Spleen (tissue), 11 donors: ENCODE measurements around the gene ABCG8. TPM values are rescaled to one million over a fixed set of nuclear protein-coding genes. Genes with fewer than 3 reads are reported as not detected.
A peak's percentile ranks its signal among the peaks of the same experiment; 100 is the strongest.

Source experiments
- DNase-seq: peaks from one replicate; pipeline ENCODE4 v3.0.0-alpha.2; 2020
- H3K27ac ChIP-seq, 8 donors: fragments of 200-600 bp; sonication (generic) in 7 of 8; 1 replicate in 4 of 8; 2 replicates in 4 of 8; pipeline versions ENCODE4 v1.5.0 to v1.8.0; 2016 to 2021; ENCODE audit warnings: inconsistent platforms in 4 of 8, mild to moderate bottlenecking in 4 of 8, moderate library complexity in 1 of 8
- H3K27me3 ChIP-seq, 7 donors: fragments of 200-600 bp; sonication (generic) in 6 of 7; replicated peaks in 1 of 7; 1 replicate in 4 of 7; 2 replicates in 3 of 7; pipeline versions ENCODE4 v1.5.0 to v1.8.0; 2016 to 2021; ENCODE audit warnings: inconsistent platforms in 3 of 7, mild to moderate bottlenecking in 1 of 7
- H3K36me3 ChIP-seq, 6 donors: fragments of 200-600 bp; sonication (generic) in 5 of 6; 1 replicate in 4 of 6; 2 replicates in 2 of 6; pipeline versions ENCODE4 v1.5.0 to v1.8.0; 2016 to 2021; ENCODE audit warnings: inconsistent platforms in 2 of 6
- H3K4me1 ChIP-seq, 6 donors: fragments of 200-600 bp; sonication (generic) in 5 of 6; 1 replicate in 3 of 6; 2 replicates in 3 of 6; pipeline versions ENCODE4 v1.5.0 to v1.8.0; 2016 to 2021; ENCODE audit warnings: inconsistent platforms in 3 of 6
- H3K4me3 ChIP-seq, 8 donors: fragments of 200-600 bp; sonication (generic) in 7 of 8; 1 replicate in 4 of 8; 2 replicates in 4 of 8; pipeline versions ENCODE4 v1.5.0 to v1.8.0; 2016 to 2021; ENCODE audit warnings: inconsistent platforms in 4 of 8, mild to moderate bottlenecking in 4 of 8, moderate library complexity in 2 of 8
- H3K9me3 ChIP-seq, 8 donors: fragments of 200-600 bp; sonication (generic) in 7 of 8; 1 replicate in 4 of 8; 2 replicates in 4 of 8; pipeline versions ENCODE4 v1.5.0 to v1.8.0; 2016 to 2021; ENCODE audit warnings: inconsistent platforms in 4 of 8
- POLR2A ChIP-seq, 3 donors: fragments of 450-650 bp; IDR thresholded peaks; one replicate each; pipeline ENCODE4 v1.5.1; 2017; ENCODE audit warnings: antibody characterized with exemption in 3 of 3, mild to moderate bottlenecking in 1 of 3
- POLR2AphosphoS5 ChIP-seq, 3 donors: sonication (generic); formaldehyde crosslinking; IDR thresholded peaks; one replicate each; pipeline ENCODE4 v1.5.1; 2017; ENCODE audit warnings: antibody characterized with exemption in 3 of 3
- WGBS, 5 donors: extraction: QIAGEN DNeasy Blood & Tissue Kit in 3 of 5; methylation state at CpG; one replicate each; pipeline versions ENCODE4 v1.1.5 to v1.1.7; 2013 to 2018; 5-methylcytosine and 5-hydroxymethylcytosine counted together
- intact Hi-C: fragments of 100-400 bp; cut with DNase I; formaldehyde crosslinking; loops from one replicate; pipeline ENCODE4 v1.15.0; 2023; ENCODE audit warnings: low total_unique reads
- polyA plus RNA-seq, 3 donors: library from polyadenylated mRNA; stranded (reverse); fragments of 200-250 nt; gene quantifications; one replicate each; pipeline ENCODE4 v1.2.1, GENCODE V29; 2013
- total RNA-seq, 7 donors: library from RNA; depleted of rRNA in 3 of 7; stranded (reverse); fragments of >200 nt in 3 of 7; fragmentation: NEBNext Ultra II Directional in 4 of 7; extraction: Animal tissue kit (Norgen Biotek cat#: 25700) in 4 of 7; gene quantifications; one replicate each; pipeline versions ENCODE4 v1.1.0 to v1.2.1, GENCODE V29; 2016 to 2021
- TF ChIP-seq, protein P1 (sequence below), 11 experiments: fragments of 200-600 bp in 7 of 11; fragments of 450-650 bp in 4 of 11; sonication (generic) in 4 of 11; IDR thresholded peaks in 8 of 11; conservative IDR thresholded peaks in 3 of 11; 1 replicate in 7 of 11; 2 replicates in 4 of 11; pipeline versions ENCODE4 v1.4.0 to v1.8.0; 2016 to 2021; ENCODE audit warnings: antibody characterized with exemption in 11 of 11, inconsistent platforms in 4 of 11, mild to moderate bottlenecking in 1 of 11
- donor health status: healthy with polysubstance abuse.
- donor health status: DM: no; HTN: no; CAD: no; lungs with moderate emphysema.
- donor health status: DM: no; HTN: no; CAD: no.
- donor health status: Bipolar disorder and iron deficiency.
- donor health status: healthy.
- donor health status: DM: no; HTN: no; CAD: no.
- donor health status: DM: yes; HTN: yes; CAD: no.

Gene ABCG8
- total and polyA plus RNA-seq, 10 donors = 0.02 to 0.46 (median 0.20) TPM; not detected in 5

DNA sequence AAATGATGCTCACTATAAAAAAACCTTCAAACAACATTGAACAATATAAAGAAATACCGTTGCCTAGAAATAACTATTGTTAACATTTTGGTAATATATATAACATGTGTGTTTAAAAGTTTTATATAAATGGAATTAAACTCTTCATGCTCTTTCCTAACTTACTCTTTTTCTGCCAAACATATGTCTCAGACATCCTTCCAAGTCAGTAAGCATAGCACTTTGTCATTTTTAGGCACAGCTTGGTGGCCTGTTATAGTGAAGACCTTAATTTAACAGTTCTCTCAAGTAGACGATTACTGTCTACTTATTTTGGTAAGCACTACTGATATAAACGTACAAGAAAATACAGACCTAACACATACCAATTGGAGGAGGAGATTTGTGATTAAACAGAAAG is 24.1 kb upstream of the ABCG8 start:
- Histone ChIP-seq H3K36me3 (peaks cover 0 to 18% (median 0%) of the 10 kb centered on the region in 6 donors), H3K9me3 (no peaks in the 10 kb centered on the region), H3K27ac (no peak overlapping the region), H3K4me3 (no peak overlapping the region), H3K27me3 (no peaks in the 10 kb centered on the region), H3K4me1 (peaks cover 0 to 9% (median 0%) of the 10 kb centered on the region in 6 donors)
- intact Hi-C loops = no loop called here
- TF ChIP-seq, protein P1, sequence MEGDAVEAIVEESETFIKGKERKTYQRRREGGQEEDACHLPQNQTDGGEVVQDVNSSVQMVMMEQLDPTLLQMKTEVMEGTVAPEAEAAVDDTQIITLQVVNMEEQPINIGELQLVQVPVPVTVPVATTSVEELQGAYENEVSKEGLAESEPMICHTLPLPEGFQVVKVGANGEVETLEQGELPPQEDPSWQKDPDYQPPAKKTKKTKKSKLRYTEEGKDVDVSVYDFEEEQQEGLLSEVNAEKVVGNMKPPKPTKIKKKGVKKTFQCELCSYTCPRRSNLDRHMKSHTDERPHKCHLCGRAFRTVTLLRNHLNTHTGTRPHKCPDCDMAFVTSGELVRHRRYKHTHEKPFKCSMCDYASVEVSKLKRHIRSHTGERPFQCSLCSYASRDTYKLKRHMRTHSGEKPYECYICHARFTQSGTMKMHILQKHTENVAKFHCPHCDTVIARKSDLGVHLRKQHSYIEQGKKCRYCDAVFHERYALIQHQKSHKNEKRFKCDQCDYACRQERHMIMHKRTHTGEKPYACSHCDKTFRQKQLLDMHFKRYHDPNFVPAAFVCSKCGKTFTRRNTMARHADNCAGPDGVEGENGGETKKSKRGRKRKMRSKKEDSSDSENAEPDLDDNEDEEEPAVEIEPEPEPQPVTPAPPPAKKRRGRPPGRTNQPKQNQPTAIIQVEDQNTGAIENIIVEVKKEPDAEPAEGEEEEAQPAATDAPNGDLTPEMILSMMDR (IDR thresholded peaks at IDR 0.05 in 8 of 11, conservative IDR thresholded peaks at IDR 0.05 in 3 of 11) = no peak
- TF ChIP-seq POLR2AphosphoS5 (IDR thresholded peaks at IDR 0.05) (no peak), POLR2A (IDR thresholded peaks at IDR 0.05) (no peak)
- 88 to 93% (median 91%) methylated on average over 3 of the region's 3 CpGs for WGBS, 5 donors
- no peak for DNase-seq

GRCh38 chr2:43818761-43819160 is 20.0 kb upstream of the ABCG8 start:
- no peak overlapping the region for H3K27ac ChIP-seq
- no peak overlapping the region for H3K4me3 ChIP-seq
- no peak for DNase-seq
- 44 to 62% (median 46%) methylated on average over 5 of the region's 5 CpGs for WGBS, 5 donors
- TF ChIP-seq, protein P1 (IDR thresholded peaks at IDR 0.05 in 8 of 11, conservative IDR thresholded peaks at IDR 0.05 in 3 of 11) = no peak
- TF ChIP-seq POLR2A (IDR thresholded peaks at IDR 0.05) (no peak), POLR2AphosphoS5 (IDR thresholded peaks at IDR 0.05) (no peak)
- no peaks in the 10 kb centered on the region for H3K9me3 ChIP-seq
- peaks cover 0 to 29% (median 0%) of the 10 kb centered on the region in 7 donors for H3K27me3 ChIP-seq
- H3K36me3 ChIP-seq = no peaks in the 10 kb centered on the region
- H3K4me1 ChIP-seq = peaks cover 0 to 9% (median 0%) of the 10 kb centered on the region in 6 donors
- intact Hi-C loops = no loop called here

GRCh38 chr2:43819491-43820163 is 19.1 kb upstream of the ABCG8 start:
- Histone ChIP-seq H3K27ac (no peak overlapping the region), H3K4me1 (peaks cover 0 to 9% (median 0%) of the 10 kb centered on the region in 6 donors), H3K36me3 (no peaks in the 10 kb centered on the region), H3K9me3 (no peaks in the 10 kb centered on the region), H3K27me3 (peaks cover 0 to 36% (median 0%) of the 10 kb centered on the region in 7 donors), H3K4me3 (no peak overlapping the region)
- no peak for DNase-seq
- 80 to 91% (median 90%) methylated on average over 7 of the region's 7 CpGs for WGBS, 5 donors
- TF ChIP-seq, protein P1 (IDR thresholded peaks at IDR 0.05 in 8 of 11, conservative IDR thresholded peaks at IDR 0.05 in 3 of 11) = no peak
- no peak for TF ChIP-seq POLR2AphosphoS5 (IDR thresholded peaks at IDR 0.05)
- TF ChIP-seq POLR2A (IDR thresholded peaks at IDR 0.05) = no peak
- intact Hi-C loops = no loop called here

DNA sequence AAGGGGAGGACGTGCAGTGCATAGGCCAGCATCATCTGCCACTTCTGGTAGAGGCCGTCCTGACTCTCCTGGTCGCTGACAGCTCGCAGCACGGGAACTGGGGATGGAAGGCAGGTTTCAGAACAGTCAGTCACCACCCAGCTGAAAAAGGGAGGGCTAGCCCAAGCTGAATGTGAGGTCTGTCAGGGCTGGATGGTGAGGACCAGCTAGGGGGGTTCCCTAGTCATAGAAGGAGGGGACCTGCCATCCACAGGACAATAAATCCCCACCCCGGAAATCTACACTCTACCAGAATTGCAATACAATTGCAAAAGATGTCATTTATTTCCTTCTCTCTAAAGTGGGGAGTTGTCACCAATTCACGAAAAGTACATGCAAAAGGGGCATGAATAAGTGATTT is 15.9 kb upstream of the ABCG8 start:
- Histone ChIP-seq H3K27me3 (peaks cover 0 to 47% (median 0%) of the 10 kb centered on the region in 7 donors), H3K4me3 (no peak overlapping the region), H3K27ac (peak overlapping the region in 1 of 8 donors; percentile 3), H3K36me3 (no peaks in the 10 kb centered on the region), H3K4me1 (peaks cover 0 to 9% (median 0%) of the 10 kb centered on the region in 6 donors), H3K9me3 (no peaks in the 10 kb centered on the region)
- TF ChIP-seq POLR2A (IDR thresholded peaks at IDR 0.05) = no peak
- TF ChIP-seq POLR2AphosphoS5 (IDR thresholded peaks at IDR 0.05) = no peak
- TF ChIP-seq, protein P1 (IDR thresholded peaks at IDR 0.05 in 8 of 11, conservative IDR thresholded peaks at IDR 0.05 in 3 of 11) = no peak
- DNase-seq = no peak
- intact Hi-C loops = no loop called here
- 75 to 86% (median 82%) methylated on average over 2 to 7 of the region's 7 CpGs for WGBS, 5 donors
